Calu3 (cell line): ENCODE results near the gene EIF3I. TPM values are rescaled to one million over a fixed set of nuclear protein-coding genes. Genes with fewer than 3 reads are reported as not detected.

Experiments used
- BruUV-seq: library from RNA; stranded (reverse); fragments of 400-500 nt; replicated peaks from 2 replicates; lab custom pipeline; 2021; lab: Mats Ljungman, UMichigan
- CTCF ChIA-PET: fragments of 300-600 bp; sonication (Branson Sonifier 250); formaldehyde crosslinking; loops from one replicate; lab custom pipeline; 2022; ENCODE audit warnings: antibody characterized with exemption; lab: Charles Lee
- DNase-seq: peaks from one replicate; pipeline ENCODE4 v3.0.0; 2022
- H3K27ac Mint-ChIP-seq: one replicate; pipeline ENCODE4 v1.8.0; 2022; ENCODE audit warnings: mixed read lengths; ENCODE audit not compliant: unreplicated experiment
- H3K27me3 Mint-ChIP-seq: one replicate; pipeline ENCODE4 v1.8.0; 2022; ENCODE audit warnings: mixed read lengths; ENCODE audit not compliant: unreplicated experiment
- H3K36me3 Mint-ChIP-seq: one replicate; pipeline ENCODE4 v1.8.0; 2022; ENCODE audit warnings: mild to moderate bottlenecking, moderate library complexity, mixed read lengths; ENCODE audit not compliant: insufficient read depth, unreplicated experiment
- H3K4me1 Mint-ChIP-seq: one replicate; pipeline ENCODE4 v1.8.0; 2022; ENCODE audit warnings: mild to moderate bottlenecking, low read depth, mixed read lengths; ENCODE audit not compliant: unreplicated experiment
- H3K4me3 Mint-ChIP-seq: one replicate; pipeline ENCODE4 v1.8.0; 2022; ENCODE audit warnings: mild to moderate bottlenecking, low read depth, moderate library complexity, mixed read lengths; ENCODE audit not compliant: unreplicated experiment
- H3K9me3 Mint-ChIP-seq: one replicate; pipeline ENCODE4 v1.8.0; 2022; ENCODE audit warnings: low read depth, mixed read lengths; ENCODE audit not compliant: unreplicated experiment
- CTCF ChIP-seq: fragments of 200-600 bp; IDR thresholded peaks from one replicate; pipeline ENCODE4 v1.8.0; 2022; ENCODE audit warnings: antibody characterized with exemption; ENCODE audit not compliant: unreplicated experiment
- intact Hi-C: fragments of 100-400 bp; cut with micrococcal nuclease; formaldehyde crosslinking; loops from one replicate; pipeline ENCODE4 v1.10.0; 2022; ENCODE audit not compliant: unreplicated experiment
- total RNA-seq: library from RNA; stranded (reverse); gene quantifications from 2 replicates; pipeline ENCODE4 v1.2.3, GENCODE V29; 2022

EIF3I gene
- total RNA-seq, 1 experiment from 2014 or later, result 178 TPM

GRCh38 chr1:32195972-32196823 is 26.0 kb upstream of the EIF3I start:
- TF ChIP-seq CTCF, result no peak
- BruUV-seq, result TSS peak; percentile 27
- Mint-ChIP-seq H3K4me1 (peaks cover 10% of the 10 kb centered on the region), H3K27ac (no peak overlapping the region), H3K36me3 (peaks cover 84% of the 10 kb centered on the region), H3K27me3 (no peaks in the 10 kb centered on the region), H3K4me3 (no peak overlapping the region), H3K9me3 (no peaks in the 10 kb centered on the region)
- DNase-seq, result no peak
- intact Hi-C loops, result no loop called here
- CTCF ChIA-PET, result interaction anchor here (0.7 kb wide), 1 partner anchor 16 kb away, joined by 4 read pairs; no protein-coding TSS in a partner anchor

GRCh38 chr1:32197074-32197473 is 25.1 kb upstream of the EIF3I start:
- Mint-ChIP-seq H3K36me3 (peaks cover 81% of the 10 kb centered on the region), H3K4me1 (peaks cover 16% of the 10 kb centered on the region), H3K4me3 (no peak overlapping the region), H3K27ac (no peak overlapping the region), H3K9me3 (no peaks in the 10 kb centered on the region), H3K27me3 (no peaks in the 10 kb centered on the region)
- BruUV-seq, result no TSS peak
- CTCF ChIA-PET, result interaction anchor here (0.7 to 1.0 kb wide), 2 partner anchors 9 to 36 kb away, joined by 3 read pairs; partner anchors contain the start of gene IQCC
- intact Hi-C loops, result no loop called here
- no peak for TF ChIP-seq CTCF
- DNase-seq, result no peak

- peaks cover 16% of the 10 kb centered on the region for H3K4me1 Mint-ChIP-seq
- H3K9me3 Mint-ChIP-seq, result no peaks in the 10 kb centered on the region
- BruUV-seq, result no TSS peak
- CTCF ChIA-PET, result interaction anchor here (1.0 kb wide), 1 partner anchor 36 kb away, joined by 3 read pairs; no protein-coding TSS in a partner anchor
- DNase-seq, result no peak
- no peak overlapping the region for H3K27ac Mint-ChIP-seq
- intact Hi-C loops, result no loop called here
- H3K36me3 Mint-ChIP-seq, result peaks cover 75% of the 10 kb centered on the region
- H3K27me3 Mint-ChIP-seq, result no peaks in the 10 kb centered on the region
- H3K4me3 Mint-ChIP-seq, result no peak overlapping the region
- no peak for TF ChIP-seq CTCF
Measured at GRCh38 chr1:32197837-32198236, 24.4 kb upstream of the EIF3I start.

GRCh38 chr1:32198237-32199042 is 23.8 kb upstream of the EIF3I start:
- no TSS peak for BruUV-seq
- H3K9me3 Mint-ChIP-seq, result no peaks in the 10 kb centered on the region
- no peak for TF ChIP-seq CTCF
- peaks cover 16% of the 10 kb centered on the region for H3K4me1 Mint-ChIP-seq
- CTCF ChIA-PET, result interaction anchor here (0.5 kb wide), 1 partner anchor 201 kb away, joined by 3 read pairs; no protein-coding TSS in a partner anchor
- no peak overlapping the region for H3K27ac Mint-ChIP-seq
- H3K36me3 Mint-ChIP-seq, result peaks cover 71% of the 10 kb centered on the region
- DNase-seq, result no peak
- H3K4me3 Mint-ChIP-seq, result no peak overlapping the region
- intact Hi-C loops, result no loop called here
- no peaks in the 10 kb centered on the region for H3K27me3 Mint-ChIP-seq
